NOMO-1 (cell line): ENCODE data around the gene ANLN.
"Not testable (repeated sequence)": the region's sequence is repeated elsewhere in the genome, so short reads cannot be mapped to it uniquely, and the experiment has no call there.

Experiments used
- DNase-seq, 2 experiments: peaks; one replicate each; lab custom pipeline; 2025; ENCODE audit not compliant: unreplicated experiment in 2 of 2; lab: John Stamatoyannopoulos, UW

The ANLN gene

GRCh38 chr7:36389371-36390198 lies at the start of gene ANLN:
TSS of gene ANLN (plus strand) at chr7:36389862. CDS start at chr7:36390027, 165 bp downstream.
- peak; percentile 88 to 92 for DNase-seq

- DNase-seq: no peak
Observed at GRCh38 chr7:36343548-36343947, 46.1 kb upstream of the ANLN start.

DNA sequence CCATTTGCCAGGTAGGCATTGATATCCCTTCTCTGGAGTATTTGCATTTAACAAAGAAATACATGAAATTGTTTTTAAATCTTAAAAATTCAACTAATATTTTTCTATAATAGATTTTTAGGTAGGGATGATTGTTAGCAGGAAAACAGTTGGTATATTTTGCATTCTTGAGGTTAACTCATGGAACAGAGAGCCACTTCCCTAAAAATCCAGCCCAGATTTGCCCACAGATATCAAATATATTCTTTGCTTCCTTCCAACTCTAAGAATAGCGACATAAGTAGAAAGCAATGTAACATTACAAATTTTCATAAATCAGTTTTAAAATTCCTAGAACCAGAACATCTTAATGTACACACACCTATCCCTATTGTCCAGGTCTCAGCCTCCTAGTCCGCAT lies 45.0 kb upstream of the ANLN start:
- no peak for DNase-seq

- peak; percentile 12 to 54 for DNase-seq
Observed at GRCh38 chr7:36346260-36346831, 43.3 kb upstream of the ANLN start.

DNA sequence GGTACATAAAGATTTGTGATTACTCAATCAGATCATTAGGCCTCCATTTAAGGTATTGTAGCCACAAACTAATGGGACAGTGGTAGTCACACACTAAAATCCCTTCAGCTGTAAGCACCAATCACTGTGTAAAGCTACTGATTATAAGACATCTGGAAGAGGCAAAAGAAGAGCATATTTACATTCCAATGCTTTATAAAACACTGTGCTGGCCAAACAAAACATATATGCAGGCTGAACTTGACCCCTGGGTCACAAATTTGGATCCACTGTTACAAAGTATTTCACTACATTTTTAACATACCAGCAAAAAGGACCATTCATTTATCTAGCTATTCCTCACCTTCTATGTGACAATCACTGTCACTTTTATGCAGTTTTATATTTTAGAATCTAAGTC lies 41.4 kb upstream of the ANLN start:
- DNase-seq: no peak

GRCh38 chr7:36348771-36349170 lies 40.9 kb upstream of the ANLN start:
- no peak for DNase-seq

- no peak for DNase-seq
Observed at GRCh38 chr7:36349626-36350025, 40.0 kb upstream of the ANLN start.

DNA sequence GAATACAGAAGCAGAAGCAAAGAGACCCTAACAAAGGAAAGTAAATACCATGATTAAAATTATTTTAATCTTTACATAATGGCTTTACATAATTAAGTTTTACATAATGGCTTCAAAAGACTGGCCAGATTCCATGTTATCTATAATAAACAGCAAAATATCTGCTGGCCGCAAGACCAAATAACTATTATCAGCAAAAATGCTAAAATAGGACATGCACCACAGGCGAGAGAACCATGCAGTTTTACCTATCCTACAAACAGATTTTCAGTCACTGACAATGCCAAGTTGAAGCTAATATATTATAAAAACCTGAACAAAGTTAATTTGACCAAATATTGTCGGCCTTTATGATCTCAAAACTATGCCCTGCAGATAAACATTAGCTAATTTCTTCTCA lies 34.2 kb upstream of the ANLN start:
- no peak for DNase-seq

DNA sequence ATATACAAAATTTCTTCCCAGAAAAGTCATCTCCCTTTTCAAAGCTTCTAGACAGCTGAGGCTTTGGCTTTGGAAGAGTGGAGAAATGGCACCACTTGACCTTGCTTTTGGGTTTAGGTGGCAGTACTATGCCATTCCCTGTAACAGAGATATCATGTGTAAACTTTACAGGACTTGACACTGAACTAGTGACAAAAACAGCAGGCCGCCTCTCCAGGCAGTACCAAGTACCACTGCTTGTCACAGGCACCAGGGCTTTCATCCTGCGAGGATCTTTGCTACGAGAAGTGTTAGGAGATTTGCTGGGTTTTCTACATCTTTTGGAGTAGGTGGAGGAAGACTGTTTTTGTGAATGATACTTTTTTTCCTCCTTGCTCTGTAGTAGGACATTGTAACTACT lies 32.6 kb upstream of the ANLN start:
- DNase-seq: no peak

GRCh38 chr7:36358589-36358988 lies 31.1 kb upstream of the ANLN start:
- DNase-seq: no peak

DNA sequence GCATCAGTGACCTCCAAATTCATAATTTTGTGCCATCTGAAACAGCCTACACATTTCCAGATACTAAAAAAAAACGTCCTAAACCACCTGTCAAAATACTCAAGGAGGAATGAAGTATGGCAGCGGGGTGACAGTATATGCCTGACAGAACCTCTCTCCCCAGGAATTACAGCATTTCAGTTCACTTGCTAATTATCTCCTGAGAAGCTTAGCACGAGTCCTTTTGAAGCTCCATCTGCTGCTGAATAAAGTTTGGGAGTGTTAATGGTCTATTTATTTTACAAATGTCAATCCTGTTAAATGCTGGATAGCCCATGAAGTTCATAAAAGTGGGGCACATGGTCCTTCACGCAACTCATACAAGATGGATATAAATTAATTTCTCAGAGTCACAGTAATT lies 29.4 kb upstream of the ANLN start:
- DNase-seq: no peak

DNA sequence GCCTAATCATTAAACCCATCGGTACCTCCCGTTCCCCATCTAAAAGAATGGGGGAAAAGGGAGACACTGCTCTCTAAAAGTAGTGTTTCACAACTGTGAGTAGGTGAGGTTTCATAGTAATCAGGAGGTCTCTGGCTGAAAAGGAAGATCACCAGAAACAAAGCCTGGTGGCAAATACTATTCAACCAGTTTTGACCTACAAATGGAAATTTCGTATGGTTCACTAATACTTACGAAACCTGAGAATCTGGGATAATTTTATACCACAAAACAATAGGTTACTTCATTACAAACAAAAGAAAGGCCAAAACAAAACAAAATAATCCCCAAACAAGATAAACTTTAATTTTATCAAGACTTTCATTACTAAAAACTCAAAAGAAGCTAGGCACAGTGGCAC lies 28.4 kb upstream of the ANLN start:
- DNase-seq: no peak

DNA sequence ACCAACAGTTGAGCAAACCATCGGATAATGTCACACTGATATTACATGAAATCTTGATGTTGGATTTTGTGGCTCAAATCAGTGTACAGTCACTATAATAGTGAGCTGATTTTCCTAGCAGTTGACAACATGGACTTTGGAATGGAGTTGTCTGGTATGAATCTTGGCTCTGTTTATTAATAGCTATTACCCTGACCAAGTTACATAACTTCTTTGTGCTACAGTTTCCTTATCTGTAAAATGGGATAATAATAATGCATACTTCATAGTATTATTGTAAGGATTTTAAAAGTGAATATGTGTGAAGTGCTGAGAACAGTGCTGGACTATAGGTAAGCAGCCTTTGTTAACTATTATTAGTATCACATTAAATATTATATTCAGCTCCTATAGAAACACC lies 26.1 kb upstream of the ANLN start:
- no peak for DNase-seq

DNA sequence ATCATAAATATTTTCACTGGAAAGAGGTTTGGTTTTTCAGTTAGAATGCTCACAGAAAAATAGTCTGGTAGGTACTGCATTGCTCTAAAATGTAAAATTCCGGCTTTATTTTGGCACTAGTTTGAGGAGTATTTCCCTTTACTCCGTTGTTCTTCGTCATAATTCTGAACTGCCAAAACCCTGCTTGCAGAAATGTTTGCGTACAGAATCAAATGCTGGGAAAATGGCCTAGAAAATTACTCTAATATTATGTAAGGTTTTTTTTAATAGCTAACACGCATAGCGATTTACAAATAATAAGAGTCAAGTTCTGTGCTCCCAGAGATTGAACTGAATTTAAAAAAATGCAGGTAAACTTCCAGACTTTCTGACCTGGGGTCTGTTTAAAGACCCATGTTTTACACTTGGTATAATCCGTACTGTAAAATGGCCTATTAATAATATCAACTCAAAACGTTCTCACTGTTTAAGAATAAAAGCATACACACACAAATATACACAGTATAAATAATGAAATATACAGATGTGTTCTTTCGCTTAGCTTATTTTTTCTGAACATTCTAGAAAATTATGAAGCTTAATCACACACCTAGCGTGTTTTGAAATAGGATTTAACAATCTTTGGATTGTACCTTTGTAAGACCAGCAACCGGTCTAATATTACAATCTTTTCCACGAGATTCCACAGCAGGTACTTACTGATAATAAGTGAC lies 23.5 kb upstream of the ANLN start:
- DNase-seq: no peak

DNA sequence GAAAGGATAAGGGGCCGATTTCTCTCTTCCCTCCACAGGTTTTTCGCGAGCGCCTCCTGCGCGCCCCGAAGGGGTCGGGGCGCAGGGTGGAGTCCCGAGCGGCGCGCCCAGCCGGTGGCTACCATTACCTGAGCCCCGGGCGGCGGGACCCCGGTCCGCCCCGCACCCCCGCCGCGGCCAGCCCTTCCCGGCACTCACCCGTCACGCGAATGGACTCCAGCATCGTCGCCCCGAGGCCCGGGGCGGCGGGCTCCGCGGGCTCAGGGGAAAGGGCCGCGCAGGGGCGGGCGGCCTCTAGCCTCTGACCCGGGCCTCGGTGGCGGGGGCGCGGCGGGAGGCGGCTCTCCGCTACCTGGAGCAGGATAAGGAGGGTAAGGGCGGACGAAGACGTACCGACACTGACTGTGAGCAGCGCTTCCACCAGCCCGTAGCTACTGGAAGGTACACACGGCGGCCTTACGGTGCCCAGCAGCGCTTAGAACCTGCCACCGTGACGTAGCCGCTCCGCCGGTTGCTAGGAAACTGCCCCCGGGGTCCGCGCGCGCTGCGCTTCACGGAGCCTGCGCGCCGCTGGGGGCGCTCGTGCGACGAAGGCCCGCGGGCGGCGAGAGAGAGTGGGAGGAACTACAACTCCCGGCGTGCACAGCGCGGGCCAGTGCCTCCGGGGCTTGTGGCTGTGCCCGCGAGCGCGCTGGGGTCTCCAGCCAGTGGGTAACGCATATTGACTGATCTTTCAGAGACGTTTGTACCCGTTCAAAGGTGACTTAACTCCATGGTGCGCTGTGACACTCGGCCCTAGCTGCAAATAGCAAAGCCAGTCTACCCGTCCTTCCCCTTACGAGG lies 22.7 kb upstream of the ANLN start:
- DNase-seq: peak; percentile 87 to 91

- DNase-seq: peak in 1 of 2 experiments; percentile 62
Observed at GRCh38 chr7:36367561-36368077, 22.0 kb upstream of the ANLN start.

GRCh38 chr7:36368496-36368895 lies 21.2 kb upstream of the ANLN start:
- DNase-seq: no peak

DNA sequence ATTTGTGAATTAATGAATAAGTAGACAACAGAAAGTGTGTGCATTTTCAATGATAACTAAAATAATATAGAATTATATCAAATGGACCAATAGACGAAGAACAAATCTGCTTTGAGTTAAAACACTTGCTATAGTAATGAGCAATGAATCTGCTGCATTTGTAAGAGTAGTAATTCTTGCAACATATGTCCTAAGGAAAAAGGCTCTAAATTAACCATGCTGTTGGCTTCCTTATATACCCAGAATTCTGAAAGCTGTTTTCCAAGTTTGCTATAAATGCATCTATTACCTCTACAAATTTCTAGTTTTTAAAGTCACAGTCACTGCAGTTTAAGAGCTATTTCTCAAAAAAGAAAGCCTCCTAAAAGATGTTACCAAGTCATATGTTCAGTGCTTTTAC lies 20.5 kb upstream of the ANLN start:
- no peak for DNase-seq

DNA sequence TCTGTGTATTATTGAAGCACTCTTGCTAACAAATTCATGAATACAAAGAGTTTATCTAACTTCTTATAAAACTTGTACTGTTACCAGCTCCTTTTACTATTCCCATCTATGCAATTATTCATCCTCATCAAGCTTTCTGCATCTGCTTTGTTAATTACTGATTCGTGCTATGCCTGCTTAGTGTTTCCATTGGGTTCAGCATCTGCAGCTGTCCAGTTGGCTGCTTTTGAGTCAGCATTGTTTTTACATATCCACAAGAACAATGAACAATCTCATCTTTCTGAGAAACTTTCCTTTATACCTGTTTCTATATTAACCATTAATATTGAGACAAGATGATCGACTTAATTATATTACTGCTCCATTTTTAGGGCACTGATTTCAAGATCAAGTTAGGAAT lies 19.6 kb upstream of the ANLN start:
- no peak for DNase-seq

- no peak for DNase-seq
Observed at GRCh38 chr7:36372156-36372555, 17.5 kb upstream of the ANLN start.

- not testable (repeated sequence) for DNase-seq
Observed at GRCh38 chr7:36378555-36378954, 11.1 kb upstream of the ANLN start.
